Body of pancreas (tissue), 4 donors: ENCODE measurements around the gene KIAA1671.

Source experiments
- CTCF ChIP-seq, 7 experiments: fragments of 450-650 bp in 4 of 7; fragments of 200-600 bp in 3 of 7; sonication (generic) in 3 of 7; IDR thresholded peaks; one replicate each; pipeline ENCODE4 v1.5.1; 2016 to 2019; ENCODE audit warnings: antibody characterized with exemption in 7 of 7
- POLR2A ChIP-seq, 3 donors: fragments of 450-650 bp; IDR thresholded peaks; one replicate each; pipeline ENCODE4 v1.6.1; 2016; ENCODE audit warnings: antibody characterized with exemption in 3 of 3, mild to moderate bottlenecking in 2 of 3

DNA sequence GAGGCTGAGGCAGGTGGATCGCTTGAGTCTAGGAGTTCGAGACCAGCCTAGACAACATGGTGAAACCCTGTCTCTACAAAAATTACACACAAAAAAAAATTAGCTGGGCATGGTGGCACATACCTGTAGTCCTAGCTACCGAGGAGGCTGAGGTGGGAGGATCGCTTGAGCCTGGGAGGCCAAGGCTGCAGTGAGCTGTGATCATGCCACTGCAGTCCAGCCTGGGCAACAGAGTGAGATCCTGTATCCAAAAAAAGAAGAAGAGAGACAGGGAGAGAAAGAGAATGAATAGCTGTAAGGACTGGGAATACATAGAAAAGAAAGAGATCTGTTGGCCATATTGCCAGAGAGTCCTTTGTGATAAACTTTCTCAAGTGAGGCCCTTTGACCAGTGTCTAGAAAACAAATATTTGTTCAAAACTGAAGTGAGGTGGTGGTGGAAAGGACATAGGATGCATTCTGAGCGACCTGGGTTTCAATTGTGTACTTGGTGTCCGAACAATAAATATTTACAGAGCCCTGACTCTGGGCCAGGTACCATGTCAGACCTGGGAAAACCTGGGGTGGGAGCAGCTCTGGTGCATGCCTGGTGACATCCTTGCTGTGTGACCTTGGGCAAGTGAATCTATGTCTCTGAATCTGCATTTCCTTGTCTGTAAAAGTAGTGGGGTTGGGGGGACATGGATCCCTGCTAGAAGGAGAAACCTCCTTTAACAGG, 157.5 kb downstream of the KIAA1671 start:
- TF ChIP-seq CTCF (IDR thresholded peaks at IDR 0.05) (no peak), POLR2A (IDR thresholded peaks at IDR 0.05) (no peak)
